DND-41 (cell line): ENCODE measurements around the gene CEP170B.

Experiments
- CTCF ChIP-seq: IDR thresholded peaks from 2 replicates; pipeline ENCODE4 v1.5.1; 2012; ENCODE audit warnings: borderline replicate concordance, low read length, moderate library complexity, mild to moderate bottlenecking; ENCODE audit not compliant: poor library complexity, severe bottlenecking; ENCODE audit errors: extremely low read depth
- EZH2 ChIP-seq: IDR thresholded peaks from 3 replicates; pipeline ENCODE4 v1.6.1; 2012; ENCODE audit warnings: borderline replicate concordance, low read depth, mild to moderate bottlenecking, moderate library complexity, low read length, inconsistent platforms; ENCODE audit not compliant: severe bottlenecking

GRCh38 chr14:104868811-104869572 is 3.9 kb downstream of the CEP170B start:
- TF ChIP-seq CTCF, result no peak
- no peak for TF ChIP-seq EZH2
